Nephron progenitor cell (in vitro differentiated cells): Measurements from ENCODE around the gene PRSS1.

Experiments used
- DNase-seq: peaks from one replicate; pipeline ENCODE4 v3.0.0; 2021
- H3K27ac Mint-ChIP-seq: 2 replicates; pipeline ENCODE4 v1.8.0; 2021; ENCODE audit warnings: mild to moderate bottlenecking, moderate library complexity, mixed read lengths
- H3K27me3 Mint-ChIP-seq: 2 replicates; pipeline ENCODE4 v1.8.0; 2021; ENCODE audit warnings: mild to moderate bottlenecking, low read depth, mixed read lengths; ENCODE audit not compliant: poor library complexity
- H3K36me3 Mint-ChIP-seq: 2 replicates; pipeline ENCODE4 v1.8.0; 2021; ENCODE audit warnings: low read depth, mixed read lengths
- H3K4me1 Mint-ChIP-seq: 2 replicates; pipeline ENCODE4 v1.8.0; 2021; ENCODE audit warnings: mixed read lengths
- H3K4me3 Mint-ChIP-seq: 2 replicates; pipeline ENCODE4 v1.8.0; 2021; ENCODE audit warnings: mild to moderate bottlenecking, moderate library complexity, mixed read lengths
- H3K9me3 Mint-ChIP-seq: 2 replicates; pipeline ENCODE4 v1.8.0; 2021; ENCODE audit warnings: mild to moderate bottlenecking, moderate library complexity, mixed read lengths
- TF ChIP-seq, protein P1 (sequence below): fragments of 200-600 bp; sonication (generic); IDR thresholded peaks from 2 replicates; pipeline ENCODE4 v1.5.0; 2021; ENCODE audit warnings: antibody characterized with exemption

Gene PRSS1

DNA sequence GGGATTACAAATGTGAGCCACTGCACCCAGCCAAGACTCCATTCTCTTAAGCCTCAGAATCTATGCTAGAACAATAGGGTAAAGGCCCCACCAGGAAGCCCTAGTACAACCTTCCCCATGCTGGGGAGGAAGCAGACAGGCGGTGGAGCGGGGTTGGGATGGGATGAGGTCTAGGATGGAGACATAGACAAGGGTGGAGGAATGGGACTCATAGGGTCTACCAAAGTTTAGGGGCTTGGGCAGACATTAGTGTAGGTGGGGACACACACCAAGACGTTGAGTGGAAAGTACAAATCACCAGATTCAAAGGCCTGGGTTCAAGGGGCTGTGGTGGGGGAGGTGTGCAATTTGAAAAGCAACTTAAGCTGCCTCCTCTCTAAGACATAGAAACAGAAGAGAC lies 40.8 kb downstream of the PRSS1 start:
- no peak for DNase-seq
- no peaks in the 10 kb centered on the region for H3K9me3 Mint-ChIP-seq
- TF ChIP-seq, protein P1, sequence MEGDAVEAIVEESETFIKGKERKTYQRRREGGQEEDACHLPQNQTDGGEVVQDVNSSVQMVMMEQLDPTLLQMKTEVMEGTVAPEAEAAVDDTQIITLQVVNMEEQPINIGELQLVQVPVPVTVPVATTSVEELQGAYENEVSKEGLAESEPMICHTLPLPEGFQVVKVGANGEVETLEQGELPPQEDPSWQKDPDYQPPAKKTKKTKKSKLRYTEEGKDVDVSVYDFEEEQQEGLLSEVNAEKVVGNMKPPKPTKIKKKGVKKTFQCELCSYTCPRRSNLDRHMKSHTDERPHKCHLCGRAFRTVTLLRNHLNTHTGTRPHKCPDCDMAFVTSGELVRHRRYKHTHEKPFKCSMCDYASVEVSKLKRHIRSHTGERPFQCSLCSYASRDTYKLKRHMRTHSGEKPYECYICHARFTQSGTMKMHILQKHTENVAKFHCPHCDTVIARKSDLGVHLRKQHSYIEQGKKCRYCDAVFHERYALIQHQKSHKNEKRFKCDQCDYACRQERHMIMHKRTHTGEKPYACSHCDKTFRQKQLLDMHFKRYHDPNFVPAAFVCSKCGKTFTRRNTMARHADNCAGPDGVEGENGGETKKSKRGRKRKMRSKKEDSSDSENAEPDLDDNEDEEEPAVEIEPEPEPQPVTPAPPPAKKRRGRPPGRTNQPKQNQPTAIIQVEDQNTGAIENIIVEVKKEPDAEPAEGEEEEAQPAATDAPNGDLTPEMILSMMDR = no peak
- H3K27me3 Mint-ChIP-seq = peaks cover 63% of the 10 kb centered on the region
- no peaks in the 10 kb centered on the region for H3K4me1 Mint-ChIP-seq
- no peak overlapping the region for H3K27ac Mint-ChIP-seq
- H3K4me3 Mint-ChIP-seq = no peak overlapping the region
- no peaks in the 10 kb centered on the region for H3K36me3 Mint-ChIP-seq

DNA sequence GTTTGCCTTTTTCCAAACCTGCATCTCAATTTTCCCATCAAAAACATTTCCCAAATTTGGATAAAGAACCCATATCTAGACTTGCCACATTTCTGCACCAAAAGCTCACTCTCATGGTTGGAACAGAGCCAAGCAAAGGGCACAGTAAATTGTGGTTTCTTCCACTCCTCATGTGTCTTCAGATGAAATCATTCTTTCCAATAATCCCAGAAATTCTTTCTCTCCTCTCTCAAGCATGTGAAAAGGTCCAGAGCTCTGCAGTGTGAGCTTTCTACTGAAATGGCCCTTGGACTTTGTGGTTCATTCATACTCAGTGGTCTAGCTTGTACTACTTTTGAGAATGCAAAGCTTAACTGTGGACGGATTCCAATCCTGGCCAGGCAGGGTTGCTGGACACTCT lies 41.3 kb downstream of the PRSS1 start:
- Mint-ChIP-seq H3K4me3 (no peak overlapping the region), H3K36me3 (no peaks in the 10 kb centered on the region), H3K9me3 (no peaks in the 10 kb centered on the region), H3K4me1 (no peaks in the 10 kb centered on the region), H3K27me3 (peaks cover 68% of the 10 kb centered on the region), H3K27ac (no peak overlapping the region)
- no peak for DNase-seq
- TF ChIP-seq, protein P1 = no peak

DNA sequence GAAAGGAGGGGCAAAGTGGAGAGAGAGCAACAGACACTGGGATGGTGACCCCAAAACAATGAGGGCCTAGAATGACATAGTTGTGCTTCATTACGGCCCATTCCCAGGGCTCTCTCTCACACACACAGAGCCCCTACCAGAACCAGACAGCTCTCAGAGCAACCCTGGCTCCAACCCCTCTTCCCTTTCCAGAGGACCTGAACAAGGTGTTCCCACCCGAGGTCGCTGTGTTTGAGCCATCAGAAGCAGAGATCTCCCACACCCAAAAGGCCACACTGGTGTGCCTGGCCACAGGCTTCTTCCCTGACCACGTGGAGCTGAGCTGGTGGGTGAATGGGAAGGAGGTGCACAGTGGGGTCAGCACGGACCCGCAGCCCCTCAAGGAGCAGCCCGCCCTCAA lies 42.2 kb downstream of the PRSS1 start:
- H3K36me3 Mint-ChIP-seq = no peaks in the 10 kb centered on the region
- H3K4me3 Mint-ChIP-seq = no peak overlapping the region
- H3K4me1 Mint-ChIP-seq = peaks cover 7% of the 10 kb centered on the region
- TF ChIP-seq, protein P1 = no peak
- H3K27me3 Mint-ChIP-seq = peaks cover 77% of the 10 kb centered on the region
- no peaks in the 10 kb centered on the region for H3K9me3 Mint-ChIP-seq
- no peak for DNase-seq
- no peak overlapping the region for H3K27ac Mint-ChIP-seq

DNA sequence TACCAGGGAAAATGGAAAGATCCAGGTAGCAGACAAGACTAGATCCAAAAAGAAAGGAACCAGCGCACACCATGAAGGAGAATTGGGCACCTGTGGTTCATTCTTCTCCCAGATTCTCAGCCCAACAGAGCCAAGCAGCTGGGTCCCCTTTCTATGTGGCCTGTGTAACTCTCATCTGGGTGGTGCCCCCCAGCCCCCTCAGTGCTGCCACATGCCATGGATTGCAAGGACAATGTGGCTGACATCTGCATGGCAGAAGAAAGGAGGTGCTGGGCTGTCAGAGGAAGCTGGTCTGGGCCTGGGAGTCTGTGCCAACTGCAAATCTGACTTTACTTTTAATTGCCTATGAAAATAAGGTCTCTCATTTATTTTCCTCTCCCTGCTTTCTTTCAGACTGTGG lies 42.9 kb downstream of the PRSS1 start:
- Mint-ChIP-seq H3K27me3 (peaks cover 80% of the 10 kb centered on the region), H3K4me3 (no peak overlapping the region), H3K27ac (no peak overlapping the region)

DNA sequence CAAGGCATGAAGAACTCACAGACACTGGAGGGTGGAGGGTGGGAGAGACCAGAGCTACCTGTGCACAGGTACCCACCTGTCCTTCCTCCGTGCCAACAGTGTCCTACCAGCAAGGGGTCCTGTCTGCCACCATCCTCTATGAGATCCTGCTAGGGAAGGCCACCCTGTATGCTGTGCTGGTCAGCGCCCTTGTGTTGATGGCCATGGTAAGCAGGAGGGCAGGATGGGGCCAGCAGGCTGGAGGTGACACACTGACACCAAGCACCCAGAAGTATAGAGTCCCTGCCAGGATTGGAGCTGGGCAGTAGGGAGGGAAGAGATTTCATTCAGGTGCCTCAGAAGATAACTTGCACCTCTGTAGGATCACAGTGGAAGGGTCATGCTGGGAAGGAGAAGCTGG lies 43.3 kb downstream of the PRSS1 start:
- Mint-ChIP-seq H3K36me3 (no peaks in the 10 kb centered on the region), H3K9me3 (no peaks in the 10 kb centered on the region), H3K4me1 (peaks cover 10% of the 10 kb centered on the region), H3K4me3 (no peak overlapping the region), H3K27me3 (peaks cover 82% of the 10 kb centered on the region), H3K27ac (no peak overlapping the region)
- DNase-seq = no peak
- TF ChIP-seq, protein P1 = no peak

More for the DNA sequence above, 42.9 kb downstream of the PRSS1 start:
- Mint-ChIP-seq H3K4me1 (peaks cover 7% of the 10 kb centered on the region), H3K9me3 (no peaks in the 10 kb centered on the region), H3K36me3 (no peaks in the 10 kb centered on the region)
- TF ChIP-seq, protein P1 = no peak
- DNase-seq = no peak

DNA sequence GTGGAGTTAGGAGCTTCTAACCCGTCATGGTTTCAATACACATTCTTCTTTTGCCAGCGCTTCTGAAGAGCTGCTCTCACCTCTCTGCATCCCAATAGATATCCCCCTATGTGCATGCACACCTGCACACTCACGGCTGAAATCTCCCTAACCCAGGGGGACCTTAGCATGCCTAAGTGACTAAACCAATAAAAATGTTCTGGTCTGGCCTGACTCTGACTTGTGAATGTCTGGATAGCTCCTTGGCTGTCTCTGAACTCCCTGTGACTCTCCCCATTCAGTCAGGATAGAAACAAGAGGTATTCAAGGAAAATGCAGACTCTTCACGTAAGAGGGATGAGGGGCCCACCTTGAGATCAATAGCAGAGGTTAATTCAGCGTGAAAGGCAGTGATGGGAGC lies 43.9 kb downstream of the PRSS1 start:
- Mint-ChIP-seq H3K36me3 (no peaks in the 10 kb centered on the region), H3K4me1 (peaks cover 15% of the 10 kb centered on the region), H3K9me3 (no peaks in the 10 kb centered on the region), H3K4me3 (no peak overlapping the region), H3K27ac (no peak overlapping the region), H3K27me3 (peaks cover 84% of the 10 kb centered on the region)
- TF ChIP-seq, protein P1 = no peak
- no peak for DNase-seq
